Naive thymus-derived CD4-positive, alpha-beta T cell (primary cell): Measurements from ENCODE around the gene NABP1. TPM values are rescaled to one million over a fixed set of nuclear protein-coding genes. Genes with fewer than 3 reads are reported as not detected.

Experiments used
- ATAC-seq: fragments of 150-1000 bp; cut with Tn5 transposase; 2 replicates; pipeline ENCODE4 v1.10.0; 2021; ENCODE audit warnings: mild to moderate bottlenecking, moderate library complexity
- CTCF ChIA-PET: fragments of 350-600 bp; sonication (Branson Sonifier 250); formaldehyde crosslinking; loops from one replicate; lab custom pipeline; 2021; ENCODE audit warnings: antibody characterized with exemption; lab: Charles Lee
- POLR2A ChIA-PET: fragments of 350-600 bp; sonication (Branson Sonifier 250); formaldehyde crosslinking; loops from one replicate; lab custom pipeline; 2021; ENCODE audit warnings: antibody characterized with exemption, inconsistent platforms; lab: Charles Lee
- DNase-seq, 9 donors: peaks; one replicate each; pipeline versions ENCODE4 v3.0.0 to v3.0.0-alpha.2; 2020 to 2022; ENCODE audit warnings: mixed read lengths in 1 of 9
- H3K27ac ChIP-seq: one replicate; pipeline ENCODE4 v1.7.0; 2013; ENCODE audit warnings: mild to moderate bottlenecking, low read depth, low read length, moderate library complexity
- H3K27me3 ChIP-seq, 2 donors: one replicate each; pipeline ENCODE4 v1.7.0; 2013; ENCODE audit warnings: low read length in 2 of 2, mild to moderate bottlenecking in 2 of 2, moderate library complexity in 2 of 2; ENCODE audit not compliant: control insufficient read depth in 2 of 2, insufficient read depth in 2 of 2
- H3K36me3 ChIP-seq, 3 experiments: 1 replicate in 2 of 3; 2 replicates in 1 of 3; pipeline ENCODE4 v1.7.0; 2013; ENCODE audit warnings: low read length in 3 of 3, mild to moderate bottlenecking in 3 of 3, moderate library complexity in 1 of 3; ENCODE audit not compliant: insufficient read depth in 3 of 3, control insufficient read depth in 2 of 3
- H3K4me1 ChIP-seq, 2 donors: one replicate each; pipeline ENCODE4 v1.7.0; 2013; ENCODE audit warnings: low read length in 2 of 2, mild to moderate bottlenecking in 2 of 2, moderate library complexity in 1 of 2; ENCODE audit not compliant: control insufficient read depth in 2 of 2, insufficient read depth in 2 of 2
- H3K4me3 ChIP-seq: 2 replicates; pipeline ENCODE4 v1.7.0; 2013; ENCODE audit warnings: mild to moderate bottlenecking, low read length
- H3K9me3 ChIP-seq, 3 experiments: 1 replicate in 2 of 3; 2 replicates in 1 of 3; pipeline ENCODE4 v1.7.0; 2013; ENCODE audit warnings: low read length in 3 of 3; ENCODE audit not compliant: control insufficient read depth in 2 of 3
- H3K27ac Mint-ChIP-seq, 9 donors: one replicate each; pipeline ENCODE4 v1.8.0; 2020 to 2022; ENCODE audit warnings: mixed read lengths in 9 of 9, mild to moderate bottlenecking in 8 of 9, moderate library complexity in 5 of 9, inconsistent platforms in 2 of 9
- H3K27me3 Mint-ChIP-seq, 5 donors: one replicate each; pipeline ENCODE4 v1.8.0; 2021 to 2022; ENCODE audit warnings: mixed read lengths in 5 of 5, mild to moderate bottlenecking in 1 of 5
- H3K36me3 Mint-ChIP-seq, 5 donors: one replicate each; pipeline ENCODE4 v1.8.0; 2020 to 2022; ENCODE audit warnings: mixed read lengths in 5 of 5, mild to moderate bottlenecking in 3 of 5, inconsistent platforms in 1 of 5
- H3K4me1 Mint-ChIP-seq, 7 donors: one replicate each; pipeline ENCODE4 v1.8.0; 2020 to 2022; ENCODE audit warnings: mixed read lengths in 7 of 7, mild to moderate bottlenecking in 3 of 7, inconsistent platforms in 1 of 7
- H3K4me3 Mint-ChIP-seq, 10 donors: one replicate each; pipeline ENCODE4 v1.8.0; 2020 to 2022; ENCODE audit warnings: mild to moderate bottlenecking in 10 of 10, mixed read lengths in 10 of 10, moderate library complexity in 6 of 10, inconsistent platforms in 2 of 10
- H3K9me3 Mint-ChIP-seq, 11 donors: one replicate each; pipeline ENCODE4 v1.8.0; 2020 to 2022; ENCODE audit warnings: mixed read lengths in 11 of 11, mild to moderate bottlenecking in 4 of 11, inconsistent platforms in 1 of 11, moderate library complexity in 1 of 11
- intact Hi-C, 2 donors: fragments of 100-400 bp; cut with micrococcal nuclease; formaldehyde crosslinking; loops; one replicate each; pipeline ENCODE4 v1.15.1; 2023
- polyA plus RNA-seq, 2 donors: library from polyadenylated mRNA; unstranded; fragments of 300-500 nt; fragmentation: Illumina TruSeq; gene quantifications; one replicate each; pipeline ENCODE4 v1.2.3, GENCODE V29; 2021
- total RNA-seq, 6 experiments: library from RNA in 5 of 6; stranded (reverse) in 5 of 6; gene quantifications; 1 replicate in 5 of 6; 2 replicates in 1 of 6; pipeline ENCODE4 v1.2.3 and lab custom pipeline; 2021 to 2026

Gene NABP1
- total and polyA plus RNA-seq, 7 experiments from 2014 or later: 4.2 to 79.5 (median 48.6) TPM

DNA sequence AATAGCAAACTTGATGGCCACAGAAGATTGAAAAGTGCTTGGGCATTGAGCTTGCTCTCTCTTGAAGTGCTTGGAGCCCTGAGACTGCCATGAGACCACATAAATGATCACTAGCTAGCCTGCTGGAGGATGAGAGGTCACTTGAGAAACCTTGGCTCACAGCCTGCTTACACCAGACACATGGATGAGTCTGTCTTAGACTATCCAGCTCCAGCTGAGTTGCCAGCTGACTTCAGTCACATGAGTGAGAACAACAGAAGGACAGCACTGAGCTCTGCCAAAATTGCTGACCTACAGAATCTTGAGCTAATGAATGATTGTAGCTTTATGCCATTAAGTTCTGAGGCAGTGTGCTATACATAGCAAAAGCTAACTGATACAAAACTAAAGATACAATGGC is 18.1 kb downstream of the NABP1 start:
- Mint-ChIP-seq H3K27ac (no peak overlapping the region), H3K27me3 (no peaks in the 10 kb centered on the region), H3K36me3 (peaks cover 4 to 24% (median 8%) of the 10 kb centered on the region in 5 donors), H3K4me3 (no peak overlapping the region), H3K9me3 (no peaks in the 10 kb centered on the region), H3K4me1 (peaks cover 1 to 6% (median 5%) of the 10 kb centered on the region in 7 donors)
- Histone ChIP-seq H3K36me3 (peaks cover 0 to 8% (median 0%) of the 10 kb centered on the region in 3 experiments), H3K9me3 (no peaks in the 10 kb centered on the region), H3K27me3 (no peaks in the 10 kb centered on the region), H3K27ac (no peak overlapping the region), H3K4me3 (no peak overlapping the region), H3K4me1 (peaks cover 0 to 5% of the 10 kb centered on the region in 2 donors)
- no peak for DNase-seq
- CTCF ChIA-PET: interaction anchor here (0.8 kb wide), 1 partner anchor 129 kb away, joined by 3 read pairs; no protein-coding TSS in a partner anchor
- intact Hi-C loops: no loop called here
- no peak for ATAC-seq
- POLR2A ChIA-PET: interaction anchor here (0.6 to 1.6 kb wide), 3 partner anchors 11 to 127 kb away, joined by 3 to 4 read pairs (median 3); no protein-coding TSS in a partner anchor

DNA sequence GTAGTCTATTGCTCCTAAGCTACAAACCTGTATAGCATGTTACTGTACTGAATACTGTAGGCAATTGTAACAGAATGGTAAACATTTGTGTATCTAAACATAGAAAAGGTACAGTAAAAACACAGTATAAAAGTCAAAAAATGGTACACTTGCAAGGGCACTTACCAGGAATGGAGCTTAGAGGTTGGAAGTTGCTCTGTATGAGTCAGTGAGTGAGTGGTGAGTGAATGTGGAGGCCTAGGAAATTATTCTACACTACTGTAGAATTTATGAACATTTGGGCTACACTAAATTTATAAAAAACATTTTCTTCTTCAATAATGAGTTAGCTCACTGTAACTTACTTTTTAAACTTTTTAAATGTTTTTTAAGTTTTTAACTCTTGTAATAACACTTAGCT is 19.0 kb downstream of the NABP1 start:
- Mint-ChIP-seq H3K27me3 (no peaks in the 10 kb centered on the region), H3K36me3 (peaks cover 4 to 32% (median 16%) of the 10 kb centered on the region in 5 donors), H3K4me3 (peak overlapping the region in 1 of 10 donors; percentile 59), H3K9me3 (no peaks in the 10 kb centered on the region), H3K4me1 (no peaks in the 10 kb centered on the region), H3K27ac (no peak overlapping the region)
- intact Hi-C loops: no loop called here
- no peak overlapping the region for H3K4me3 ChIP-seq
- CTCF ChIA-PET: interaction anchor here (0.6 to 1.4 kb wide), 6 partner anchors 22 to 465 kb away, joined by 3 to 6 read pairs (median 4); no protein-coding TSS in a partner anchor
- H3K27ac ChIP-seq: no peak overlapping the region
- peaks cover 0 to 8% (median 0%) of the 10 kb centered on the region in 3 experiments for H3K36me3 ChIP-seq
- H3K9me3 ChIP-seq: no peaks in the 10 kb centered on the region
- no peaks in the 10 kb centered on the region for H3K27me3 ChIP-seq
- POLR2A ChIA-PET: interaction anchor here (1.3 to 1.4 kb wide), 2 partner anchors 15 to 21 kb away, joined by 3 to 4 read pairs; no protein-coding TSS in a partner anchor
- ATAC-seq (no peak), DNase-seq (no peak)
- H3K4me1 ChIP-seq: no peaks in the 10 kb centered on the region

DNA sequence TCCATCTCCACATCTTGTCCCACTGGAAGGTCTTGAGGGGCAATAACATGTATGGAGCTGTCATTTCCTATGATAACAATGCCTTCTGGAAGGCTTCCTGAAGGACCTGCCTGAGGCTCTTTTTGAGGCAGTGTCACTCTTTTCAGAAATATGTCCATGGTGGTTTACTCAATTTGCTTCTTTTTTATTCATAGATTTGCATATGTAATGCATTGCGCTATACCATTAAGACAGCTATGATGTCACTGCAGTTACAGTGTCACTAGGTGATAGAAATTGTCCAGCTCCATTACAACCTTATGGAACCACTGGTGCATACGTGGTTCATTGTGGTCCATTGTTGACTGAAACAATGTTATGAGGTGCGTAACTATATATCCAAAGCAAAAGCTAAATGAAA is 19.9 kb downstream of the NABP1 start:
- DNase-seq: no peak
- ChIA-PET POLR2A (interaction anchor here (1.1 to 1.4 kb wide), 2 partner anchors 20 to 22 kb away, joined by 3 read pairs; no protein-coding TSS in a partner anchor), CTCF (interaction anchor here (1.1 to 1.4 kb wide), 3 partner anchors 130 to 143 kb away, joined by 3 to 5 read pairs (median 3); no protein-coding TSS in a partner anchor)
- Histone ChIP-seq H3K27ac (no peak overlapping the region), H3K4me3 (no peak overlapping the region), H3K4me1 (no peaks in the 10 kb centered on the region), H3K27me3 (no peaks in the 10 kb centered on the region), H3K36me3 (peaks cover 0 to 8% (median 0%) of the 10 kb centered on the region in 3 experiments), H3K9me3 (no peaks in the 10 kb centered on the region)
- Mint-ChIP-seq H3K36me3 (peaks cover 4 to 37% (median 16%) of the 10 kb centered on the region in 5 donors), H3K27ac (no peak overlapping the region), H3K4me3 (no peak overlapping the region), H3K4me1 (no peaks in the 10 kb centered on the region), H3K27me3 (no peaks in the 10 kb centered on the region), H3K9me3 (no peaks in the 10 kb centered on the region)
- intact Hi-C loops: no loop called here
- no peak for ATAC-seq

DNA sequence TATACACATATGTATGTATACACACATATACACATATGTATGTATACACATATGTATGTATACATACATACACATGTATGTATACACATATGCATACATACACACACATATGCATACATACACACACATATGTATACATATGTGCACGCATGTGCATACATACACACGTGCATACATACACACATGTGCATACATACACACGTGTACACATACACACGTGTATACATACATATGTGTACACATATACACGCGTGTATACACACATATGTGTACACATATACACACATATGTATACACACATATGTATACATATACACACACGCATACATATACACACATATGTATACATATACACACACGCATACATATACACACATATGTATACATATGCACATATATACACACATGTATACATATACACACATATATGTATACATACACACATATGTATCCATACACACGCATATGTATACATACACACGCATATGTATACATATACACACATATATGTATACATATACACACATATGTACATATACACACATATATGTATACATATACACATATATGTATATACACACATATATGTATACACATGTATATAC is 21.5 kb downstream of the NABP1 start:
- DNase-seq (no peak), ATAC-seq (no peak)
- H3K27ac Mint-ChIP-seq: no peak overlapping the region
- ChIA-PET POLR2A (no interaction called here), CTCF (interaction anchor here (0.5 kb wide), 1 partner anchor 435 kb away, joined by 3 read pairs; no protein-coding TSS in a partner anchor)
- H3K9me3 Mint-ChIP-seq: no peaks in the 10 kb centered on the region
- Histone ChIP-seq H3K27ac (no peak overlapping the region), H3K27me3 (no peaks in the 10 kb centered on the region), H3K4me3 (no peak overlapping the region), H3K9me3 (no peaks in the 10 kb centered on the region), H3K4me1 (no peaks in the 10 kb centered on the region), H3K36me3 (peaks cover 0 to 12% (median 0%) of the 10 kb centered on the region in 3 experiments)
- H3K27me3 Mint-ChIP-seq: no peaks in the 10 kb centered on the region
- H3K36me3 Mint-ChIP-seq: peaks cover 4 to 37% (median 21%) of the 10 kb centered on the region in 5 donors
- peaks cover 0 to 5% (median 0%) of the 10 kb centered on the region in 7 donors for H3K4me1 Mint-ChIP-seq
- H3K4me3 Mint-ChIP-seq: no peak overlapping the region
- intact Hi-C loops: no loop called here

DNA sequence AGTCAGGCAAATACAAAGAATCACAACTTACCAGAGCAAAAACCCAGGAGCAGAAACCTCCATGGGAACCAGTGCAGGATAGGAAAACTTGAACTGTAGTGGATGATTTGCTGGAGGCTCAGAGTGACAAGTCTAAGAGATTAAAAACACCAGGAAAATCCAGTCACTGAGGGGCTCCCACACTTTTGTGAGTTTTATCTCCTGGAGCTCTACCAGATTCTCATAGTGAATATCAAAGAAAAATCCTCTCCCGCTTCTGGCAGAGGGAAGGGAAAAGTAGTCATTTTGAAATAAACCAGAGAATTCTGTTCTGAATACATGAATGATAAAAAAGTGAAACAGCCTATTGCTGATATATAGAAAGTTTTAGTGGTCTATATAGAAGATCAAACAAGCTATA is 23.1 kb downstream of the NABP1 start:
- intact Hi-C loops: no loop called here
- Mint-ChIP-seq H3K36me3 (peaks cover 4 to 38% (median 20%) of the 10 kb centered on the region in 5 donors), H3K4me3 (no peak overlapping the region), H3K27ac (no peak overlapping the region), H3K9me3 (no peaks in the 10 kb centered on the region), H3K27me3 (no peaks in the 10 kb centered on the region), H3K4me1 (peaks cover 0 to 5% (median 0%) of the 10 kb centered on the region in 7 donors)
- Histone ChIP-seq H3K36me3 (peaks cover 0 to 6% (median 0%) of the 10 kb centered on the region in 3 experiments), H3K4me3 (no peak overlapping the region), H3K4me1 (no peaks in the 10 kb centered on the region), H3K9me3 (no peaks in the 10 kb centered on the region), H3K27ac (no peak overlapping the region), H3K27me3 (no peaks in the 10 kb centered on the region)
- DNase-seq (no peak), ATAC-seq (no peak)
- CTCF ChIA-PET: no interaction called here
- POLR2A ChIA-PET: interaction anchor here (0.6 kb wide), 1 partner anchor 72 kb away, joined by 4 read pairs; no protein-coding TSS in a partner anchor

DNA sequence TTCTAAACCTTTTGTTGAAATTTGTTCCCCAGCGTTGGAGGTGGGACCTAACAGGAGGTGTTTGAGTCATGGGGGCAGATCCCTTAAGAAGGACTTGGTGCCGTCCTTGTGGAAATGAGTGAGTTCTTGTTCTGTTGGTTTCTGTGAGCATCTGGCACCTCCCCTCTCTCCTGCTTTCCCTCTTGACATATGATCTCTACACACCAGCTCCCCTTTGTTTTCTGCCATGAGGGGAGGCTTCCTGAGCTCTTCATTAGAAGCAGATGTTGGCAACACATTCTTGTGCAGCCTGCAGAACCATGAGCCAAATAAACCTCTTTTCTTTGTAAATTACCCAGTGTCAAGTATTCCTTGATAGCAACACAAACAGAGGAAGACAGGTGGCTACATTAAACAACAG is 23.8 kb downstream of the NABP1 start:
- Mint-ChIP-seq H3K27me3 (no peaks in the 10 kb centered on the region), H3K4me1 (peaks cover 0 to 5% (median 0%) of the 10 kb centered on the region in 7 donors), H3K4me3 (no peak overlapping the region), H3K27ac (no peak overlapping the region), H3K9me3 (no peaks in the 10 kb centered on the region), H3K36me3 (peaks cover 4 to 43% (median 20%) of the 10 kb centered on the region in 5 donors)
- no peak for ATAC-seq
- Histone ChIP-seq H3K9me3 (no peaks in the 10 kb centered on the region), H3K27ac (no peak overlapping the region), H3K4me1 (no peaks in the 10 kb centered on the region), H3K4me3 (no peak overlapping the region), H3K27me3 (no peaks in the 10 kb centered on the region), H3K36me3 (peaks cover 0 to 4% (median 0%) of the 10 kb centered on the region in 3 experiments)
- POLR2A ChIA-PET: interaction anchor here (0.6 kb wide), 1 partner anchor 73 kb away, joined by 4 read pairs; no protein-coding TSS in a partner anchor
- CTCF ChIA-PET: interaction anchor here (1.0 kb wide), 1 partner anchor 10 kb away, joined by 5 read pairs; no protein-coding TSS in a partner anchor
- intact Hi-C loops: no loop called here
- no peak for DNase-seq
